ENCODE measurements around the gene GCN1. TPM values are rescaled to one million over a fixed set of nuclear protein-coding genes. Genes with fewer than 3 reads are reported as not detected.

GCN1 gene
- total RNA-seq, 1 donor from 2014 or later: 77.2 TPM

- no peak for ATAC-seq
- Histone ChIP-seq H3K27ac (no peak overlapping the region), H3K36me3 (peaks cover 99% of the 10 kb centered on the region), H3K4me1 (no peaks in the 10 kb centered on the region), H3K4me3 (no peak overlapping the region), H3K27me3 (no peaks in the 10 kb centered on the region), H3K9me3 (no peaks in the 10 kb centered on the region)
- DNase-seq: no peak
- intact Hi-C loops (cut with DNase I): no loop called here
- no peak for TF ChIP-seq CTCF (IDR thresholded peaks at IDR 0.05)
Measured at GRCh38 chr12:120170631-120171030, 23.9 kb downstream of the GCN1 start.

GRCh38 chr12:120169946-120170345 lies 24.6 kb downstream of the GCN1 start:
- no peak for ATAC-seq
- Histone ChIP-seq H3K4me3 (no peak overlapping the region), H3K4me1 (no peaks in the 10 kb centered on the region), H3K9me3 (no peaks in the 10 kb centered on the region), H3K27me3 (no peaks in the 10 kb centered on the region), H3K36me3 (peaks cover 99% of the 10 kb centered on the region), H3K27ac (no peak overlapping the region)
- no peak for TF ChIP-seq CTCF (IDR thresholded peaks at IDR 0.05)
- intact Hi-C loops (cut with DNase I): no loop called here
- DNase-seq: no peak

GRCh38 chr12:120168337-120168736 lies 26.2 kb downstream of the GCN1 start:
- H3K4me3 ChIP-seq: no peak overlapping the region
- peaks cover 97% of the 10 kb centered on the region for H3K36me3 ChIP-seq
- H3K4me1 ChIP-seq: no peaks in the 10 kb centered on the region
- H3K9me3 ChIP-seq: no peaks in the 10 kb centered on the region
- H3K27ac ChIP-seq: no peak overlapping the region
- intact Hi-C loops (cut with DNase I): no loop called here
- DNase-seq (no peak), ATAC-seq (no peak)
- no peaks in the 10 kb centered on the region for H3K27me3 ChIP-seq
- TF ChIP-seq CTCF (IDR thresholded peaks at IDR 0.05): no peak

- intact Hi-C loops (cut with DNase I): no loop called here
- no peaks in the 10 kb centered on the region for H3K9me3 ChIP-seq
Measured at GRCh38 chr12:120167529-120168095, 26.9 kb downstream of the GCN1 start.

GRCh38 chr12:120164293-120164692 lies 30.2 kb downstream of the GCN1 start:
- no peaks in the 10 kb centered on the region for H3K4me1 ChIP-seq
- no peak for TF ChIP-seq CTCF (IDR thresholded peaks at IDR 0.05)
- no peak for DNase-seq
- H3K9me3 ChIP-seq: no peaks in the 10 kb centered on the region
- intact Hi-C loops (cut with DNase I): no loop called here
- H3K36me3 ChIP-seq: peaks cover 97% of the 10 kb centered on the region
- H3K4me3 ChIP-seq: no peak overlapping the region
- H3K27me3 ChIP-seq: no peaks in the 10 kb centered on the region
- H3K27ac ChIP-seq: no peak overlapping the region
- ATAC-seq: no peak

More at GRCh38 chr12:120167529-120168095, 26.9 kb downstream of the GCN1 start:
- DNase-seq (no peak), ATAC-seq (no peak)
- H3K36me3 ChIP-seq: peaks cover 97% of the 10 kb centered on the region
- no peaks in the 10 kb centered on the region for H3K4me1 ChIP-seq
- TF ChIP-seq CTCF (IDR thresholded peaks at IDR 0.05): no peak
- H3K27ac ChIP-seq: no peak overlapping the region
- no peak overlapping the region for H3K4me3 ChIP-seq
- H3K27me3 ChIP-seq: no peaks in the 10 kb centered on the region

- Histone ChIP-seq H3K27me3 (no peaks in the 10 kb centered on the region), H3K27ac (no peak overlapping the region), H3K9me3 (no peaks in the 10 kb centered on the region), H3K36me3 (peaks cover 97% of the 10 kb centered on the region), H3K4me3 (no peak overlapping the region), H3K4me1 (no peaks in the 10 kb centered on the region)
- DNase-seq (no peak), ATAC-seq (no peak)
- intact Hi-C loops (cut with DNase I): no loop called here
- no peak for TF ChIP-seq CTCF (IDR thresholded peaks at IDR 0.05)
Measured at GRCh38 chr12:120162763-120163162, 31.8 kb downstream of the GCN1 start.

Data from upper lobe of right lung (tissue), 1 donor.